ENCODE data around the gene PPFIBP1.
"Not testable (repeated sequence)": the region's sequence is repeated elsewhere in the genome, so short reads cannot be mapped to it uniquely, and the experiment has no call there.

The PPFIBP1 gene

DNA sequence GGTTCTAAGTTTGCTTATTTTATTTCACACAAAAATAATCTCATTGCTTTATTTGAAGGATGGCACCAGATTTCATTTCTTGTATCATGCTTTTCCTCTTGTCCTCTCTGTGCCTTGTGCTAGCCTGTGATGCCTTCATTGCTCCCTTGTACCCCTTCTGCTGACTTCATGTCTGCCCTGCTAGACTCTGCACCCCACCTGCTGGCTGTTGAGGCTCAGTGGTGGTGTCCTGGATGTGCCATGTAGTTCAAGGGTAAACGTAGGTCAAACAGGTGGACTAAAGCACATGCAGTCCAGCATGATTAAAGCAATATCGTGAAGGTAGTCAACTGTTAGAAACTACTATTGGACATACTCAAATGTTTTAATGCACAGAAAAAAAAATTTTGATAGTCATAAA, 208.3 kb downstream of the PPFIBP1 start:
- DNase-seq: peak; percentile 21

DNA sequence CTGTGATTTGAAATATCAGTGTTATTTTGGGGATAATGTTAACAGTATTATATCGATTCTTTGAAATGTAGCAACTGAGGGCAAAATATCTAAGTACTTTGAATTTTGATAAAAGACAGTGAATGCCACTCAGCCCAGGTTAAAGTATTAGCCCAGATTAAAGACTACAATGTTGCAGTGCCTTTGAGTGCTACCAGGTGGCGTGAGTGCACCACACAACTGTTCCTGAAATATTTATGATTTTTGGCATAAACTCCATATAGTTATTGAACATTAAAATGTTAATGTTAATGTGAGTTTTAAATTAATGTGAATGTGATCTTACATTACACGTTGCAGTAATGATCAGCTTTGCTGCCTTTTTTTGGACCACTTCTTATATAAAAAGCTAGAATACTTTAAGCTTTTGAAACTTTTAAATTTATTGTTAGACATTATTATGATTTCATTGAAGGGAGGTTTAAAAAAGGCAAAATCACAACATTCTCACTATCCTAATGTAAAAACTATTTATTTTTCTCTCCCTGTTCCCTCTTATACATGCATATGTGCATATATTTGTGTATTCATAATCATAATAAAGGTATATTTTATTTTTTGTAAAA, 209.1 kb downstream of the PPFIBP1 start:
- peak; percentile 29 for DNase-seq

- no peak for DNase-seq
These were observed 209.8 kb downstream of the PPFIBP1 start for GRCh38 chr12:27733791-27734190.

DNA sequence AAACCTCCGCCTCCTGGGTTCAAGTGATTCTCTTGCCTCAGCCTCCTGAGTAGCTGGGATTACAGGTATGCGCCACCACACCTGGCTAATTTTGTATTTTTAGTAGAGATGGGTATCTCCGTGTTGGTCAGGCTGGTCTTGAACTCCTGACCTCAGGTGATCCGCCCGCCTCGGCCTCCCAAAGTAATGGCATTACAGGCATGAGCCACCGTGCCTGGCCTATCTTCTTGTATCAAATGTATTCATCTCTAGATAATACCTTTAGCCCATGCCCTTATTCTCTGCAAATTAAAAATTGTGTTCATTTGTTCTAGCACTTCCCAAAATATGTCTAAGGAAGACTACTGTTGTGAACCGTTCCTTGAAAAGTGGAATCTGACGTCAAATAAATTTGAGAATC, 210.3 kb downstream of the PPFIBP1 start:
- DNase-seq: not testable (repeated sequence)

DNA sequence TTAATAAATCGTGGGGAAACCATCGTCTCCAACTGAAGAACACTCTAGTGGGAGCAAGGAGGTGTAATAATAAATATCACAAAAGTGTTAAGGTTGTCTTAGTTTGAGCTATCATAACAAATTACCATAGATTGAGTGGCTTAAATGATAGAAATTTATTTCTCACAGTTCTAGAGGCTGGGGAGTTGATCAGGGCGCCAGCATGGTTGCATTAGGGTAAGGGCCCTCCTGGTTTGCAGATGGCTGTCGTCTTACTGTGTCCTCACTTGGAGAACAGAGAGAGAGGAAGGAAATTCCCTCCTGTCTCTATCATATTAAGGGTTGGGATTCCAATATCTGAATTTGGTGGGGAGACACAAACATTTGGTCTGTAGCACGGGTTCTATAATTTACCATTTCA, 219.6 kb downstream of the PPFIBP1 start:
- no peak for DNase-seq

All from RPMI8226 (cell line).